HG02852 (cell line): ENCODE data around the gene ANAPC16.
"Not testable (repeated sequence)": the region's sequence is repeated elsewhere in the genome, so short reads cannot be mapped to it uniquely, and the experiment has no call there.

Experiments
- ATAC-seq: cut with Tn5 transposase; IDR thresholded peaks from one replicate; pipeline ENCODE4 v1.9.1; 2021; ENCODE audit warnings: mild to moderate bottlenecking, moderate library complexity; ENCODE audit not compliant: unreplicated experiment

Gene ANAPC16

DNA sequence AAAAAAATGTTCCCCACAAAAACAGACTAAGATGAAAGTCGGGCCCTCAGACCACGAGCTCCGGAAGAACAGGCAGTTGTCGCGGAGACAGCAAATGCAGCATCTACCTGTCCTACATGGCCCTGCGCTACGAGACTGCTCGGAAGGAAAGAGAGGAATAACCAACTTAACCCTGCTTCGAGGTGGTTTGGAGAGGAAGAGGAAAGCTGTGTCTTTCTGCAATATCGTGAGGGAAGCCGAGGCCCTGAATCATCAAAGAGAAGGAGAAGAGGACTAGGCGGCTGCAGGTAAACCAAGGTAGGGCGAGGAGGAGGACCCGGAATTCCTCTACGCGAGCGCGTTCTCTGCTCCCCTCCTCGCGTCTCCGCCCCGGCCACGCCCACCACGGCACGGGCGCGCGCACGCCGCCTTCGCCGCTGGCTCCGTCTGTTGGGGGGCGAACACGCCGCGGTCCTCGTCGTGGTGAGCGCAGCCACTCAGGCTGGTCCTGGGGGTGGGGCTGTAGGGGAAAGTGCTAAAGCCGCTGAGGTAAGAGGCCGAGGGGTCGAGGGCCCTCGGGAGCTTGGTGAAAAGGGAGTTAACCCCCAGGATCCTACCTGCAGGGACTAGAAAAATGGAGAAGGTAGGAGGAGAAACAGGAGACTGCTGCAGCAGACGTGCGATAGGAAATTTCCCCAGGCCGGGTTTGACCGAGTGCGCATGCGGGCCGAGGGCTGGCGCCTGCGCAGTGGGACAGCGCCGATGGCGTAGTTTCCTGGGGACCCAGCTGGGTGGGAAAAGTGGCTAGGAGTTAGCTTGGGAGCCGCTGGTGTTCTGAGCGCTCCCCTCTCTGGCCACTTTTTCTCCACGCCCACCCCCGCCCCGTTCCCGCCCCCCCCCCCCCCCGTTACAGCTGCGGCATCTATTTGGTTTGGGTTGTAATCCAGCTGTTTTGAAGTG lies at the start of gene ANAPC16, which contains the start of gene ASCC1:
Gene ANAPC16 (plus strand): TSS at position 402 of the 939 bp plus-strand sequence. CDS start 7,903 bp downstream, outside the sequence.
Gene ASCC1 (minus strand): TSS at position 666 of the 939 bp plus-strand sequence. CDS start 2,978 bp downstream, outside the sequence.
- ATAC-seq: peak; percentile 82

DNA sequence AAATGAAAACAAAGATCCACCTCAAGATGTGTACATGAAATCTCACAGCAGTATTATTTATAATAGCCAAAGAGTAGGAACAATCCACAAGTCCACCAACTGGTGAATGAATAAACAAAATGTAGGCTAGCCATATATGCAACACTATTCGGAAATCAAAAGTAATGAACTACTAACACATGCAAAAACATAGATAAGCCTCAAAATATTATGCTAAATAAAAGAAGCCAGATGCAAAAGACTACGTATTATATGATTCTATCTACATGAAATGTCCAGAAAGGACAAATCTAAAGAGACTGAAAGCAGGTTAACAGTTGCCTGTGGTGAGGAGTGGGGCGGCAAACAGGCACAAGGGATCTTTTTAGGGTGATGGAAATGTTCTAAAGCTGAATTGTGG lies 48.7 kb upstream of the ANAPC16 start:
- no peak for ATAC-seq

DNA sequence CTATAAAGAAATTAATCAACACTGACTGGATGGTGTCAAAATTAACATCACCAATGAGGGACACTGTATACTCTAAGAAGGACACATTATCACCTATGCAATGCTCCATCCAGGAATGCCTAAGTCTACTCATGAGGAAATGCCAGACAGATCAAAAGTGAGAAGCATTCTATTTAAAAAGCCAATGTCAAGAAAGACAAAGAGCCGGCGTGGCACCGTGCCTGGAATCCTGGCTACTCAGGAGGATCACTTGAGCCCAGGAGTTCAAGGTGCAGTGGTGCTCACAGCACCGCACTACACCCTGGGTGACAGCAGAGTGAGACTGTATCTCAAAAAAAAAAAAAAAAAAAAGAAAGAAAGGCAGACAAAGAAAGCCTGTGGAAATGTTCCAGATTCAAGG lies 45.5 kb upstream of the ANAPC16 start:
- ATAC-seq: no peak

DNA sequence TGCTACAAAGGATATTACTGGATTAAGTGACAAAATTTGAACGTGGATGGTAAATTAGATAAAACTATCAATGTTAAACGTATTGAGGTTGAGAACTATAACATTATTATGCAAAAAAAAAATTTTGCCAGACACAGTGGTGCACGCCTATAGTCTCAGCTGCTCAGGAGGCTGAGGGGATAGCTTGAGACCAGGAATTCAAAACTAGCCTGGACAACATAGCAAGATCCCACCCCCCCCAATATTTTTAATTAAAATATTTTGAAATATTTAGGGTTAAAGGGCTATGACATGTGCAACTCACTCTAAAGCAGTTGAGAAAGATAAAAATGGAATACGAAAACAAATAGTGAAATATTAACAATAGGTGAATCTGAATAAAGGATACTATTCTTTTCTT lies 45.1 kb upstream of the ANAPC16 start:
- no peak for ATAC-seq

DNA sequence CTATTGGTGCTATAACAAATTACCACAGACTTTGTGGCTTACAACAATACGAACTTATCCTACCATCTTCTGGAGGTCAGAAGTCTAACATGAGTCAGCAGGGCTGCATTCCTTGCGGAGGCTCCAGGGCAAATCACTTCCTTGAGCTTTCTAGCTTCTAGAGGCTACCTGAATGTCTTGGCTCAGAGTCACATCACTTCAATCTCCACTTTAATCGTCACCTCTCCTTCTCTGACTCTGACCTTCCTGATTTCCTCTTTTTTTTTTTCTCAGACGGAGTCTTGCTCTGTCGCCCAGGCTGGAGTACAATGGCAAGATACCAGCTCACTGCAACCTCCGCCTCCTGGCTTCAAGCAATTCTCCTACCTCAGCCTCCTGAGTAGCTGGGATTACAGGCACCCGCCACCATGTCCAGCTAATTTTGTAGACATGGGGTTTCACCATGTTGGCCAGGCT lies 44.6 kb upstream of the ANAPC16 start:
- no peak for ATAC-seq

DNA sequence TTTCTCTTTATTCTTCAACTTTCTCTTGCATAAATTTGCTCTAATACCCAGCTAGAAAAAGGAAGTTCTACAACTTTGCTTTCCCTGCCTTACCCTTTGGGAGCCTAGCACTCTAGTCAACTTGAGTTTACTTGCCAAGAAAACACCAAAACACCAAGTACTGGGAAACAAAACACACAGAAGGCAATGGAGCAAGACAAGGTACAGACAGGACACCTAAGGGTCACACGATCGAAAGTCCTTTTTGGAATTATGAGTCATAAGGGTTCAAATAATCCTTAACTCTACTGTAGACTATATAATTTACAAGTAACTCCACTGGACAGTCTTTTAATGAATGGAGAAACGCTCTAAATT lies 42.6 kb upstream of the ANAPC16 start:
- ATAC-seq: no peak

DNA sequence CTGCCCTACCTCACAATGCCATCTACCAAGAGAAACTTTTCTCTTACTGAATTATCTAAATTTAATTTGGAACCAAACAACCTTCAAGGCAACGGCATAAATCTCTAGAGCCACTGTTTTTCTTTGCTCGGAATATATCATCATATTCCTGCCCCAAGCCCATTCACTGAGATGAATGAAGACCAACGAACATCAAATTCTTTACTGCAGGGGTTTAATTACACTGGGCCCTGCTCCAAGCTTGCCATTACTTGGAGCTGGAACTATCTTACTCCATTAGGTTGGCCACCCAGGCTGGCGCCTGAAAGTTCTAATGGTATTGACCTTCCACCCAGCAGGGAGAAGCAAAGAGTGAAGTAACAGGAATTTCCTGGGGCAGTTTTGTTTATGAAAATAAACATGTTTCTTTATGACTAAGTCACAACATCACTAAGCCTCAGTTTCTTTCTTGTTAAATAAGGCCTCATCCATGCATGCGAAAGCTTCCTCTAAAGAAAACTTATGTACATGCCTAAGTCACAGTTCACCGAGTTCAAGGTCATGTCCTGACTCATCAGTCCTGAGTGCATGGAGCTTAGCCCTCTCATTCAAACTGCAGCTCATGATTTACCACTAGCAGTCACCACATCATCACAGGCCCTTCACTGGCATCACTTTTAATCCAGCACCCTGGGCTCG lies 42.1 kb upstream of the ANAPC16 start:
- peak; percentile 75 for ATAC-seq

DNA sequence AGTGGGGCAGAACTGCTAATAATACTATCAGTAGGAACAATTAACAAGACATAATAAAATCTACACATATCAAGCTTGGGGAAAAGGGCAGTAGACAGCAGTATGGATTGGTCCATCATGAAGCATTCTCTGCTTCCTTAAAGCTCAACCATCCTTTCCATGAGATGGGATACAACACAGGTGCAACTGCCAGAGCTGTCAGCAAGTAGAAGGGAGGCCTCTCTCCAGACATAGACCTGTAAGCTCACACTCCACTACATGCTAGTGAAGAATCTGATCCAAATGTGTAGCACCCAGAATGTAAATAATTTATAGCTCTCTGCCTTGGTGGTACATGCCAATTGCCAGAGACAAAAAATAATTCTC lies 41.5 kb upstream of the ANAPC16 start:
- ATAC-seq: no peak

DNA sequence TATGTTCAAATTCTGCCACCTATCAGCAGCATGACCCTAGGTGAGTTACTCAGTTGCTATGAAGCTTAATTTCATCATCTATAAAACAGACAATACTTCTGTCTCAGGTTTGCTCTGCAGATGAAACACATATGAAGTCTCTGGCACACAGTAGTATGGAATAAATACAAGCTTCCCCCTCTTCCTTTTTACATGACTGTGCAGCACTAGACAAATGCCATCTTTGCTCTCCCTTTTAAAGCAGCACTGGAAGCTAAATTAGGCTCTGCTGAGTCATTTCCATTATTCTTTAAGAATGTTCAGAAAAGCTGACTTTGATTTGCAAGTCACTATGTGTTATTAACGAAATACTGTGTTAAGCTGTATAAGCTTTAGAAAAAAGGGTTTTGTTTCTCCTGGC lies 40.7 kb upstream of the ANAPC16 start:
- ATAC-seq: no peak

DNA sequence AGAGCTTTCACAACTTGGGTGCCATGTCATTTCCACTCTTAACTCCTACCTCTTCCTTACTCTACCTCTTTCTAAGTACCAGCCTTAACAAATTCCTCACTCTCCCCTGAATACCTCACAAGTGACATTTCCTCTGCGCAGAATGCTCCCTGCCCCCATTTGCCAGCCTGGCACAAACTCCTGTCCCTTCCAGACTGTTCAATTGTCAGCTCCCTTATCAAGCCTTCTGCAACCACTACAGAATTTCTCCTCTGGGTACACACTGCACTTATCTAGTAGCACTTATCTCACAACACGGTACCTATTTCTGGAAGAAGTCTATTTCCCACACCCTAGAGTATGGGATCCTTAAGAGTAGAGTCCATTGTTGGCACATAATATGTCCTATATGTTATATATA lies 39.1 kb upstream of the ANAPC16 start:
- ATAC-seq: no peak

DNA sequence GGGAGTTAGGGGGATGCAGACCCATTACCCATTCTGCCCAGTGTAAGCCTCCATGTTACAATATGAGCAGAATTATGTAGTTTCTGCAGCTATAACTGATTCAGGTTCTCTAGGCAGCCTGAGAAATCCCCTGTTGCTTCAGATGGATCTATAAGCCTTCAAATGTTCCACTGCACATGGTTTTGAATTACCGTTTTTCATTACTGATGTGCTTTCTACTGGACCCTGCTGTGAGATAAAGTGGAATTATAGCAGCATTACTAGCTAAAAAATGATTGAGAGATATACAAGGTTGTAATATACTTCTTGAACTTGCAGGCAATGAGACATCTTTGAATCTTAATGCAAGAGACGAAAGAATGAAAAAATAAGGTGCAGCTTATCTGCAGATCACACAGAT lies 38.4 kb upstream of the ANAPC16 start:
- ATAC-seq: no peak

DNA sequence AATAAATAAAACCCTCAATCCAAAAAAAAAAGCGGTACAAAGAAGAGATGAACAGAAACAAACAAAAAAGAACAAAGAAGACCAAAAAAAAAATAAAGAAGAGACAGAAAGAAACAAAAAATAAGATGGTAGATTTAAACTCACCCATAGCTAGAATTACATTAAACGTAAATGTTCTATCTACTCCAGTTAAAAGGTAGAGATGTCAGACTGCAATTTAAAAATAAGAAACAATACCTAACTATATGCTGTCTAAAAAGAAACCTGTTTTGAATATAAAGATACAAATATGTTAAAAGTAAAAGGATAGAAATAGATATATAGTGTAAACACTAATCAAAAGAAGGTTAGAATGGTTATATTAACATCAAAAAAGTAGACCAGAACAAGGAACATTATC lies 31.7 kb upstream of the ANAPC16 start:
- ATAC-seq: no peak

DNA sequence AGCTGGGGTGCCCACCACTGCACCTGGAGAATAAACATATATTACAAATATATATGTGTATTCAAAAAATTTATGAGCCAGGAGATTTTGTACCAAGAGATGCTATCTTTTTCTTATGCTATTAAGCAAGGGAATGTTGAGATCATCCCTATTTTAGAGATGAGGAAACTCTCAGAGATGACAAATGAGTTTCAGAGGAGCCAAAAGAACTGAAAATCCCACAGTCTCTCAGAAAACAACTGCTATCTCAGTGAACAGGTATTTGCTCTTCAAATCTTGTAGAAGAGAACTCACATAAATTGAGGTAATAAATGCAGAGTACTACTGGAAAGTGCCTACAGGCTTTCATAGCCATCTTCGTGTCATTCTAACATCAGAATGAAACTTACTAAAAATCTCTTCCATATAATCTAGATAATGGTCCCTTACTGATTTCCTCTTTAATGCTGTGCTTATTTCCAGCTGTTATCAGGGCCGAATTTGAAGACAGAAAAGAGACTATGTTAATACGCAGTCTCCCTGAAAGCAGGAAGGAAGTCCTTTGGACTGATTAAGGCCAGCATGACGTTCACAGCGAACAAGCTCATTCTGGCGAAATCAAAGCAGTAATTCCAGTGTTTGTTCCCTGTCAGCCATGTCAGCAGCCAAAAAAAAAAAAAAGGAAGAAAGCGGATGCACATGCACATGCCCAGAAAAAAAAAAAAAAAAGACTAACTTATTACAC lies 29.4 kb upstream of the ANAPC16 start:
- no peak for ATAC-seq

DNA sequence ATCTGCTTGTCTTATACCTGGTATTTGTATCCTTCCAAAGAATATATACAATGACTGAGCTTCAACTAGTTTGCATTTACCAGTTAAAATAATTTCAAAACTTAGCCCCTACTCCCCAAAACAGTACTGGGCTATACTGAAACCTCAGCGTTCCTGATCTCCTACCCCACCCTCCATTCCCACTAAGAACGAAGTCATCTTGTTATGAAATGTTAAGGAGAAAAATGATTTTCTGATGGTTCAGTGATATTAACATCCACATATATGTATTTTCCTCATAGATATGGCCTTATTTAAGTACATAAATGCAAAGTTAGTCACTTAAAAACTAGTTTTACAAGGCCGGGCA lies 28.9 kb upstream of the ANAPC16 start:
- no peak for ATAC-seq

DNA sequence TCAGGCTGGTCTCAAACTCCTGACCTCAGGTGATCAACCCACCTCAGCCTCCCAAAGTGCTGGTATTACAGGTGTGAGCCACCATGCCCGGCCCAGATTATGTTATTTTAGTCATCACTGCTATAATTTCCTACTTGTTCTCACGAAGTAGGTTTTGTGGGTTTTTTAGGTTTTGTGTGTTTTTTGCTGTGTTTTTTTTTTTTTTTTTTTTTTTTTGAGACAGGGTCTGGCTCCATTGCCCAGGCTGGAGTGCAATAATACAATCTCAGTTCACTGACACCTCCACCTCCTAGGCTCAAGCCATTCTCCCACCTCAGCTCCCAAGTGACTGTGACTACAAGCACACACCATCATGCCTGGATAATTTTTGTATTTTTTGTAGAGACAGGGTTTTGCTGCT lies 20.9 kb upstream of the ANAPC16 start:
- ATAC-seq: no peak

DNA sequence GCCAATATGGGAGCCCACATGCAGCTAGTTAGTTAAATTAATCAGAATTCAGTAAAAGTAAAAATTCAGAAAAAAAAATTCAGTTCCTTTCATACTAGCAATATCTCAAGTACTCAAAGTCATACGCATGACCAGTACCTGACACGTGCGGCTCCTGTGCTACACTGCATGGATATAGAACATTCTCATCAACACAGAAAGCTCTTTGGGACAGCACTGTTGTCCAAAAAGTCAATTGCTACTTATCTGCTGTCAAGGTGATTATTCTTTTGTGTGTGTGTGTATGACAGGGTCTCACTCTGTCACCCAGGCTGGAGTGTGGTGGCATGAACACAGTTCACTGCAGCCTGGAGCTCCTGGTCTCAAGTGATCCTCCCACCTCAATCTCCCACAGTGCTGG lies 14.9 kb upstream of the ANAPC16 start:
- no peak for ATAC-seq

DNA sequence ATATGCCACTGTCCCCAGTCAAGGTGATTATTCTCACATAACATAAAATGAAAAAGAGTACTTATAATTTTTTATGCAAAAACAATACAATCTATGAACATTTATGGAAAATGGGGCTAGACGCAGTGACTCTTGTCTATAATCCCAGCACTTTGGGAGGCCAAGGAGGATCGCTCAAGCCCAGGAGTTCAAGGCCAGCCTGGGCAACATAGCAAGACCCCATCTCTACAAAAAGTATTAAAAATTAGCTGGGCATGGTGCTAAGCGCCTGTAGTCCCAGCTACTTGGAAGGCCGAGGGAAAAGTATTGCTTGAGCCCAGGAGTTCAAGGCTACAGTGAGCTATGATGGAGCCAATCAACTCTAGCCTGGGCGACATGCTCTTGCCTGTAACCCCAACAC lies 14.5 kb upstream of the ANAPC16 start:
- ATAC-seq: no peak

DNA sequence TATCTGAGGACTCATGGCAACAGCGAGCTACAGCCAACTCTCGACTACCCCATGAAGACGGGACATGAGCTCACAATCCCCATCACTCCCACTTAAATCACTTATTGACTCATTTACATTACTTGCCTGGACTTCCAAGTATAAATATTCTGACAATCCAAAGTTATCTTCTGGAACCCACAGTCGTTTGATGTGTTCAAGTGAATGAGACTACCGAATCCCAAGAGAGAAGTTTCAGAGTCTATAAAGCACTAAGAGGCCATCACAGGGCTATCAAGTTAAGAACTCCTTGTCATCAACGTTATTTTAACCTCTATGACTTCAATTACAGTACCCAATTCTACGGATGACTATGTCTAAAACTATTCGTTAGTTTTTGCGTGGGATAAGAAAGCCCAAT lies 11.5 kb upstream of the ANAPC16 start:
- ATAC-seq: no peak

DNA sequence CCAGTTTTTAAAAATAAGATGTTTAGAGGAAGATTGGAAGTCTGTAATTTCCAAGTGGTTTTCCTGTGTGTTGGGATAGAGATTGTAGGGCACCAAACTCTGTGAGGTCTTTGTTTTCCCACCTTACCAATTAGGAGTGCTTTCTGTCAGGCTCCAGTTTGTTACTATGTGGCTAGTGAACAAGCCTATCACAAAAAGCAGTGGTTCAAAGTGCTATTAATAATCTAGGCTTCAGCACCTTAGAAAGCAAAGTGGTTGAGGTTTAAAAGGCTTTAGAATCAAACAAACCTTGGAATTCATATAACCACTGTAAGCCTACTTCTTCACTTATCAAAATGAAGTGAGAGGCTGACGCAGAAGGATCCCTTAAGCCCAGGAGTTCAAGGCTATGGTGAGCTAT lies 11.1 kb upstream of the ANAPC16 start:
- ATAC-seq: no peak

DNA sequence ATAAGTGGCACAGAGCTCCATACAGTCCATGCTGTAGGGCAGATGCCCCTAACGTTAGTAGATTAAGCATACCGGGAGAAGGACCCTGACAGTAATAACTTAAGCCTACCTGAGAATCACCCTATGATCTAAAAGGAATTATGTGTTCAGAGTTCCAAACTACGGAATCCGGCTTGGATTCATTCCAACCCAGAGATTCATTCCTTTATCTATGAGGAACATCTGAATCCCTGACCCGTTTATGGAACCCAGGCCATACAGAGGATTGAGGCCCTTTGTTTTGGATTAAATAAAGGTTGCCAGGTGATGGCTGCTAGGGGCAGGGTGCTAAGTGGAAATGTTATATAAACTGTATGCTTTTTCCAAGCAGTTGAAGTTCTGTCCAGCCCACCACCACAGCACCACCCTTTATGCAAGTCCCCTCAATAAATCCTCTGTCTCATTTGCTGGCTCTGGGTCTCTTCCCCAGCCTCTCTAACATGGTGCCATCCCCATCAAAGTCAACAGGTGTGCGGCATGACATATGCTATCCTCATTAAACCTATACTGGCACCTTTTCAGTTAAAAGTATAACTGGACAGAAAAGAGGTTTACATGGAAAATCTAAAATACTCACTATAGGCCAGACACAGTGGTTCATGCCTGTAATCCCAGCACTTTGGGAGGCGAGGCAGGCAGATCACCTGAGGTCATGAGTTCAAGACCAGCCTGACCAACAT lies 9.1 kb upstream of the ANAPC16 start:
- ATAC-seq: no peak

DNA sequence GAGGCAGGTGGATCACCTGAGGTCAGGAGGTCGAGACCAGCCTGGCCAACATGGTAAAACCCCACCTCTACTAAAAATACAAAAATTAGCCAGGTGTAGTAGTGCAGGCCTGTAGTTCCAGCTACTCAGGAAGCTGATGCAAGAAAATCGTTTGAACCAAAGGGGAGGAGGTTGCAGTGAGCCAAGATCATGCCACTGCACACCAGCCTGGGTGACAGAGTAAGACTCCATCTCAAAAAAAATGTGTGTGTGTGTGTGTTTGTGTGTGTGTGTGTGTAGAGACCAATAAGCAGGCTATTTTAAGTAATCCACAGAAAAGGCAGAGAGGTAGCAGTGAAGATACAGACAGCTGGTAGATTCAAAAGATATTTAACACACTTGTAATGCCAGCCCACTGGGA lies 7.3 kb upstream of the ANAPC16 start:
- ATAC-seq: not testable (repeated sequence)
